H1 (cell line): ENCODE results near the gene TADA1. TPM values are rescaled to one million over a fixed set of nuclear protein-coding genes. Genes with fewer than 3 reads are reported as not detected.

Source experiments
- SRF ChIP-seq: IDR thresholded peaks from 2 replicates; pipeline ENCODE4 v1.6.1; 2011; ENCODE audit warnings: mild to moderate bottlenecking, low read depth, low read length, moderate library complexity
- TAF7 ChIP-seq: optimal IDR thresholded peaks from 2 replicates; pipeline ENCODE3; 2011; ENCODE audit warnings: low read depth, mild to moderate bottlenecking, inconsistent platforms, low read length, moderate library complexity, borderline replicate concordance
- polyA plus RNA-seq, 7 experiments: library from polyadenylated mRNA; depleted of rRNA in 3 of 7; stranded (reverse) in 5 of 7; unstranded in 2 of 7; fragments of >200 nt in 5 of 7; fragments of 200-250 nt in 2 of 7; gene quantifications; 1 replicate in 5 of 7; 2 replicates in 1 of 7; 4 replicates in 1 of 7; pipeline versions ENCODE4 v1.2.1 to v1.2.3, GENCODE V29; 2011 to 2013; ENCODE audit warnings: missing spikeins in 2 of 7, mixed read lengths in 2 of 7
- total RNA-seq: library from RNA; stranded (reverse); fragmentation: NEBNext Ultra II Directional; extraction: Animal tissue kit (Norgen Biotek cat#: 25700); gene quantifications from 2 replicates; pipeline ENCODE4 v1.2.1, GENCODE V29; 2021

Gene TADA1
- total and polyA plus RNA-seq, 2 of the 8 experiments (the other 6 are each of a cell fraction or from before 2014, with no cell fraction given) = 21.1 to 23.6 TPM

GRCh38 chr1:166903232-166903631 is 27.2 kb upstream of the TADA1 start (continued):
- TF ChIP-seq SRF (no peak), TAF7 (no peak)
